HG03280 (cell line): Measurements from ENCODE around the gene CTBP2.

ENCODE experiments used
- ATAC-seq: cut with Tn5 transposase; IDR thresholded peaks from one replicate; pipeline ENCODE4 v1.9.1; 2021; ENCODE audit warnings: mild to moderate bottlenecking, moderate library complexity; ENCODE audit not compliant: unreplicated experiment

CTBP2 gene

GRCh38 chr10:125107166-125107949 is 53.0 kb downstream of the CTBP2 start:
- ATAC-seq, result no peak

- ATAC-seq, result no peak
These were observed 53.8 kb downstream of the CTBP2 start for GRCh38 chr10:125106586-125106985.

GRCh38 chr10:125105706-125106255 is 54.6 kb downstream of the CTBP2 start:
- no peak for ATAC-seq

- no peak for ATAC-seq
These were observed 55.2 kb downstream of the CTBP2 start for GRCh38 chr10:125105155-125105554.

GRCh38 chr10:125104559-125104958 is 55.8 kb downstream of the CTBP2 start:
- ATAC-seq, result no peak

GRCh38 chr10:125103924-125104323 is 56.4 kb downstream of the CTBP2 start:
- no peak for ATAC-seq

- ATAC-seq, result no peak
These were observed 56.9 kb downstream of the CTBP2 start for GRCh38 chr10:125103466-125103865.

GRCh38 chr10:125102821-125103220 is 57.5 kb downstream of the CTBP2 start:
- ATAC-seq, result no peak

GRCh38 chr10:125102246-125102645 is 58.1 kb downstream of the CTBP2 start:
- ATAC-seq, result no peak

GRCh38 chr10:125101581-125101980 is 58.8 kb downstream of the CTBP2 start:
- no peak for ATAC-seq

- no peak for ATAC-seq
These were observed 59.3 kb downstream of the CTBP2 start for GRCh38 chr10:125101049-125101448.

GRCh38 chr10:125097409-125098070 is 62.8 kb downstream of the CTBP2 start:
- ATAC-seq, result no peak

- ATAC-seq, result no peak
These were observed 63.4 kb downstream of the CTBP2 start for GRCh38 chr10:125096975-125097374.

GRCh38 chr10:125096371-125096770 is 64.0 kb downstream of the CTBP2 start:
- no peak for ATAC-seq

- ATAC-seq, result no peak
These were observed 64.6 kb downstream of the CTBP2 start for GRCh38 chr10:125095776-125096175.

GRCh38 chr10:125095228-125095627 is 65.1 kb downstream of the CTBP2 start:
- ATAC-seq, result no peak

GRCh38 chr10:125094806-125095205 is 65.6 kb downstream of the CTBP2 start:
- no peak for ATAC-seq

- no peak for ATAC-seq
These were observed 66.2 kb downstream of the CTBP2 start for GRCh38 chr10:125093974-125094705.

GRCh38 chr10:125093199-125093973 is 67.0 kb downstream of the CTBP2 start:
- no peak for ATAC-seq

GRCh38 chr10:125092564-125093031 is 67.8 kb downstream of the CTBP2 start:
- ATAC-seq, result no peak

- ATAC-seq, result no peak
These were observed 68.5 kb downstream of the CTBP2 start for GRCh38 chr10:125091891-125092290.
